ENCODE results near the gene ACTRT3.
"Not testable (repeated sequence)": the region's sequence is repeated elsewhere in the genome, so short reads cannot be mapped to it uniquely, and the experiment has no call there.

ACTRT3 gene

GRCh38 chr3:169731857-169732256 is 37.5 kb downstream of the ACTRT3 start:
- H3K4me3 ChIP-seq (ENCODE audit: low read length); DNase-seq (ENCODE audit: low read depth, low spot score): not testable (repeated sequence)

GRCh38 chr3:169722724-169723123 is 46.6 kb downstream of the ACTRT3 start:
- no peak for DNase-seq (ENCODE audit: low read depth, low spot score)
- H3K4me3 ChIP-seq (ENCODE audit: low read length): no peak overlapping the region

GRCh38 chr3:169718415-169718814 is 50.9 kb downstream of the ACTRT3 start:
- not testable (repeated sequence) for DNase-seq (ENCODE audit: low read depth, low spot score); H3K4me3 ChIP-seq (ENCODE audit: low read length)
